ENCODE measurements around the gene FER1L5.

GRCh38 chr2:96648306-96648930 is 5.9 kb downstream of the FER1L5 start:
- no peak for TF ChIP-seq CTCF (conservative IDR thresholded peaks at IDR 0.05 in 1 of 2, IDR thresholded peaks at IDR 0.05 in 1 of 2; ENCODE audit: low read depth in 1 of 2, low read length in 2 of 2)
- no peak for TF ChIP-seq EZH2 (IDR thresholded peaks at IDR 0.05; ENCODE audit: low read length, missing control alignments)

All from fibroblast of lung (primary cell).